Liver (tissue), 9 donors: ENCODE measurements around the gene RNF217. TPM values are rescaled to one million over a fixed set of nuclear protein-coding genes. Genes with fewer than 3 reads are reported as not detected.

Source experiments
- DNase-seq: peaks from one replicate; pipeline ENCODE4 v3.0.0-alpha.2; 2017; ENCODE audit warnings: low spot score
- H3K27ac ChIP-seq, 2 donors: one replicate each; pipeline ENCODE4 v1.7.0; 2013; ENCODE audit warnings: inconsistent platforms in 2 of 2, low read length in 2 of 2, control low read depth in 1 of 2, low read depth in 1 of 2, mild to moderate bottlenecking in 1 of 2
- H3K27me3 ChIP-seq, 4 donors: one replicate each; pipeline versions ENCODE4 v1.6.1 to v1.7.0; 2013; ENCODE audit warnings: low read length in 3 of 4, inconsistent platforms in 1 of 4, mild to moderate bottlenecking in 1 of 4, moderate library complexity in 1 of 4; ENCODE audit not compliant: control insufficient read depth in 4 of 4, insufficient read depth in 4 of 4
- H3K36me3 ChIP-seq, 4 donors: one replicate each; pipeline versions ENCODE4 v1.6.1 to v1.7.0; 2013; ENCODE audit warnings: low read length in 3 of 4, mild to moderate bottlenecking in 3 of 4, low read depth in 1 of 4, moderate library complexity in 1 of 4; ENCODE audit not compliant: control insufficient read depth in 4 of 4, insufficient read depth in 3 of 4
- H3K4me1 ChIP-seq, 4 donors: one replicate each; pipeline versions ENCODE4 v1.6.1 to v1.7.0; 2013; ENCODE audit warnings: low read length in 3 of 4, mild to moderate bottlenecking in 3 of 4, moderate library complexity in 1 of 4; ENCODE audit not compliant: control insufficient read depth in 4 of 4, insufficient read depth in 4 of 4
- H3K4me3 ChIP-seq, 3 donors: one replicate each; pipeline versions ENCODE4 v1.6.1 to v1.7.0; 2013; ENCODE audit warnings: low read length in 3 of 3, control low read depth in 1 of 3, low read depth in 1 of 3, mild to moderate bottlenecking in 1 of 3
- H3K9ac ChIP-seq, 2 donors: one replicate each; pipeline ENCODE4 v1.7.0; 2013; ENCODE audit warnings: low read length in 2 of 2, mild to moderate bottlenecking in 2 of 2, moderate library complexity in 2 of 2, control low read depth in 1 of 2, low read depth in 1 of 2
- H3K9me3 ChIP-seq, 4 donors: one replicate each; pipeline versions ENCODE4 v1.6.1 to v1.7.0; 2013; ENCODE audit warnings: low read length in 3 of 4; ENCODE audit not compliant: control insufficient read depth in 4 of 4
- ATF3 ChIP-seq: IDR thresholded peaks from 2 replicates; pipeline ENCODE4 v1.6.1; 2016; ENCODE audit warnings: antibody characterized with exemption
- CTCF ChIP-seq: fragments of 150-350 bp; IDR thresholded peaks from 2 replicates; pipeline ENCODE4 v1.5.1; 2017; ENCODE audit warnings: improper control_type of control experiment, low read depth, low read length; ENCODE audit not compliant: missing input control
- EGR1 ChIP-seq, 2 donors: IDR thresholded peaks; 2 replicates each; pipeline ENCODE4 v1.6.1; 2016 to 2018; ENCODE audit warnings: antibody characterized with exemption in 2 of 2, low read depth in 2 of 2
- FOXA1 ChIP-seq: IDR thresholded peaks from 2 replicates; pipeline ENCODE4 v1.6.1; 2016; ENCODE audit warnings: antibody characterized with exemption
- FOXA2 ChIP-seq: IDR thresholded peaks from 2 replicates; pipeline ENCODE4 v1.6.1; 2016; ENCODE audit warnings: antibody characterized with exemption
- GABPA ChIP-seq, 2 donors: IDR thresholded peaks in 1 of 2; conservative IDR thresholded peaks in 1 of 2; 2 replicates each; pipeline ENCODE4 v1.6.1; 2016; ENCODE audit warnings: antibody characterized with exemption in 2 of 2, mild to moderate bottlenecking in 1 of 2, moderate library complexity in 1 of 2
- HNF4A ChIP-seq, 2 donors: conservative IDR thresholded peaks; 2 replicates each; pipeline ENCODE4 v1.6.1; 2016; ENCODE audit warnings: antibody characterized with exemption in 2 of 2, mild to moderate bottlenecking in 2 of 2
- HNF4G ChIP-seq: IDR thresholded peaks from 2 replicates; pipeline ENCODE4 v1.6.1; 2016; ENCODE audit warnings: antibody characterized with exemption
- JUND ChIP-seq, 2 donors: IDR thresholded peaks; 2 replicates each; pipeline ENCODE4 v1.6.1; 2016; ENCODE audit warnings: antibody characterized with exemption in 2 of 2
- MAX ChIP-seq: IDR thresholded peaks from 2 replicates; pipeline ENCODE4 v1.6.1; 2016; ENCODE audit warnings: antibody characterized with exemption
- NR2F2 ChIP-seq: IDR thresholded peaks from 2 replicates; pipeline ENCODE4 v1.6.1; 2016; ENCODE audit warnings: antibody characterized with exemption
- REST ChIP-seq: IDR thresholded peaks from 2 replicates; pipeline ENCODE4 v1.6.1; 2016; ENCODE audit warnings: antibody characterized with exemption, mild to moderate bottlenecking
- RXRA ChIP-seq, 2 donors: IDR thresholded peaks; 2 replicates each; pipeline ENCODE4 v1.6.1; 2017 to 2018; ENCODE audit warnings: antibody characterized with exemption in 2 of 2, mild to moderate bottlenecking in 1 of 2
- YY1 ChIP-seq: IDR thresholded peaks from 2 replicates; pipeline ENCODE4 v1.6.1; 2016; ENCODE audit warnings: antibody characterized with exemption, mild to moderate bottlenecking
- ZBTB33 ChIP-seq: IDR thresholded peaks from 2 replicates; pipeline ENCODE4 v1.6.1; 2016; ENCODE audit warnings: antibody characterized with exemption
- WGBS: extraction: QIAGEN DNeasy Blood & Tissue Kit; methylation state at CpG from one replicate; pipeline ENCODE4 v1.1.7; 2013; 5-methylcytosine and 5-hydroxymethylcytosine counted together
- polyA plus RNA-seq, 2 donors: library from polyadenylated mRNA; stranded (reverse) in 1 of 2; unstranded in 1 of 2; fragments of 200-250 nt in 1 of 2; fragments of >200 nt in 1 of 2; fragmentation: Nextera tagmentation in 1 of 2; extraction: Ambion mirVana in 1 of 2; gene quantifications; one replicate each; pipeline versions ENCODE4 v1.2.1 to v1.2.3, GENCODE V29; 2013 to 2015
- total RNA-seq, 2 donors: library from RNA; depleted of rRNA; stranded (reverse); fragments of >200 nt; gene quantifications; one replicate each; pipeline ENCODE4 v1.2.3, GENCODE V29; 2014
- donor health status: healthy.
- donor health status: healthy.
- donor health status: healthy.
- donor health status: healthy.
- donor health status: healthy.

RNF217 gene
- total and polyA plus RNA-seq, 4 donors = 2.3 to 18.3 (median 4.1) TPM

- Histone ChIP-seq H3K27me3 (no peaks in the 10 kb centered on the region), H3K9me3 (no peaks in the 10 kb centered on the region), H3K27ac (no peak overlapping the region), H3K9ac (no peak overlapping the region), H3K36me3 (no peaks in the 10 kb centered on the region), H3K4me3 (no peak overlapping the region), H3K4me1 (peaks cover 0 to 8% (median 2%) of the 10 kb centered on the region in 4 donors)
- DNase-seq = no peak
- no peak for TF ChIP-seq NR2F2
- no peak for TF ChIP-seq HNF4G
- TF ChIP-seq EGR1 (IDR thresholded peaks at IDR 0.05; ENCODE audit: low read depth in 2 of 2) = no peak
- no peak for TF ChIP-seq JUND (IDR thresholded peaks at IDR 0.05)
- no peak for TF ChIP-seq RXRA (IDR thresholded peaks at IDR 0.05)
- no peak for TF ChIP-seq YY1
- TF ChIP-seq HNF4A (conservative IDR thresholded peaks at IDR 0.05) = no peak
- no peak for TF ChIP-seq CTCF
- 65% methylated on average over 3 of the region's 3 CpGs for WGBS
These were observed 140.2 kb downstream of the RNF217 start for GRCh38 chr6:125102411-125102810.

- Histone ChIP-seq H3K4me3 (no peak overlapping the region), H3K9ac (no peak overlapping the region), H3K9me3 (no peaks in the 10 kb centered on the region), H3K27me3 (no peaks in the 10 kb centered on the region), H3K27ac (no peak overlapping the region), H3K36me3 (no peaks in the 10 kb centered on the region), H3K4me1 (peaks cover 0 to 8% (median 2%) of the 10 kb centered on the region in 4 donors)
- 90% methylated on average over 2 of the region's 2 CpGs for WGBS
- TF ChIP-seq ZBTB33 (no peak), GABPA (IDR thresholded peaks at IDR 0.05 in 1 of 2, conservative IDR thresholded peaks at IDR 0.05 in 1 of 2) (no peak)
- no peak for DNase-seq
These were observed 140.7 kb downstream of the RNF217 start for GRCh38 chr6:125102891-125103290.

GRCh38 chr6:125104425-125104824 is 142.2 kb downstream of the RNF217 start:
- Histone ChIP-seq H3K27me3 (no peaks in the 10 kb centered on the region), H3K27ac (no peak overlapping the region), H3K4me3 (no peak overlapping the region), H3K36me3 (no peaks in the 10 kb centered on the region), H3K9me3 (peaks cover 0 to 2% (median 0%) of the 10 kb centered on the region in 4 donors), H3K9ac (no peak overlapping the region), H3K4me1 (peaks cover 0 to 8% (median 2%) of the 10 kb centered on the region in 4 donors)
- TF ChIP-seq HNF4G (no peak), RXRA (IDR thresholded peaks at IDR 0.05) (no peak), REST (no peak), FOXA2 (no peak), HNF4A (conservative IDR thresholded peaks at IDR 0.05) (no peak), NR2F2 (no peak), YY1 (no peak), ZBTB33 (no peak), JUND (IDR thresholded peaks at IDR 0.05) (no peak), ATF3 (no peak), MAX (no peak), FOXA1 (no peak)
- no peak for DNase-seq
- whole genome bisulfite sequencing = 76% methylated on average over 4 of the region's 4 CpGs
